ENCODE results near the gene COL20A1.

Gene COL20A1

GRCh38 chr20:63262836-63263235 lies 30.1 kb upstream of the COL20A1 start:
- no peaks in the 10 kb centered on the region for H3K4me1 ChIP-seq (ENCODE audit: control insufficient read depth in 1 of 2, insufficient read depth in 1 of 2, low read depth in 1 of 2, low read length in 1 of 2)
- H3K27ac ChIP-seq: no peak overlapping the region
- no peak for TF ChIP-seq CTCF (IDR thresholded peaks at IDR 0.05)
- H3K36me3 ChIP-seq: no peaks in the 10 kb centered on the region
- H3K4me3 ChIP-seq (ENCODE audit: low read depth in 1 of 2, low read length in 1 of 2): no peak overlapping the region
- peaks cover 88% of the 10 kb centered on the region for H3K27me3 ChIP-seq
- H3K9me3 ChIP-seq: no peaks in the 10 kb centered on the region

GRCh38 chr20:63264000-63264399 lies 29.0 kb upstream of the COL20A1 start:
- no peak overlapping the region for H3K4me3 ChIP-seq (ENCODE audit: low read depth in 1 of 2, low read length in 1 of 2)
- H3K27ac ChIP-seq: no peak overlapping the region

GRCh38 chr20:63264519-63264918 lies 28.5 kb upstream of the COL20A1 start:
- Histone ChIP-seq H3K4me3 (ENCODE audit: low read depth in 1 of 2, low read length in 1 of 2) (no peak overlapping the region), H3K27ac (no peak overlapping the region), H3K4me1 (ENCODE audit: control insufficient read depth in 1 of 2, insufficient read depth in 1 of 2, low read depth in 1 of 2, low read length in 1 of 2) (no peaks in the 10 kb centered on the region), H3K36me3 (no peaks in the 10 kb centered on the region), H3K9me3 (no peaks in the 10 kb centered on the region), H3K27me3 (peaks cover 86% of the 10 kb centered on the region)
- TF ChIP-seq CTCF (IDR thresholded peaks at IDR 0.05): no peak

More at GRCh38 chr20:63264000-63264399, 29.0 kb upstream of the COL20A1 start:
- Histone ChIP-seq H3K9me3 (no peaks in the 10 kb centered on the region), H3K4me1 (ENCODE audit: control insufficient read depth in 1 of 2, insufficient read depth in 1 of 2, low read depth in 1 of 2, low read length in 1 of 2) (no peaks in the 10 kb centered on the region), H3K27me3 (peaks cover 88% of the 10 kb centered on the region), H3K36me3 (no peaks in the 10 kb centered on the region)
- TF ChIP-seq CTCF (IDR thresholded peaks at IDR 0.05): no peak

- no peaks in the 10 kb centered on the region for H3K9me3 ChIP-seq
- no peak overlapping the region for H3K27ac ChIP-seq
- peaks cover 77% of the 10 kb centered on the region for H3K27me3 ChIP-seq
- H3K4me1 ChIP-seq (ENCODE audit: control insufficient read depth in 1 of 2, insufficient read depth in 1 of 2, low read depth in 1 of 2, low read length in 1 of 2): no peaks in the 10 kb centered on the region
- TF ChIP-seq CTCF (IDR thresholded peaks at IDR 0.05): no peak
- no peak overlapping the region for H3K4me3 ChIP-seq (ENCODE audit: low read depth in 1 of 2, low read length in 1 of 2)
- no peaks in the 10 kb centered on the region for H3K36me3 ChIP-seq
These were observed 27.0 kb upstream of the COL20A1 start for GRCh38 chr20:63265891-63266515.

- Histone ChIP-seq H3K27ac (no peak overlapping the region), H3K4me3 (ENCODE audit: low read depth in 1 of 2, low read length in 1 of 2) (no peak overlapping the region), H3K4me1 (ENCODE audit: control insufficient read depth in 1 of 2, insufficient read depth in 1 of 2, low read depth in 1 of 2, low read length in 1 of 2) (peaks cover 7% of the 10 kb centered on the region in 2 experiments), H3K36me3 (no peaks in the 10 kb centered on the region), H3K27me3 (peaks cover 72% of the 10 kb centered on the region), H3K9me3 (no peaks in the 10 kb centered on the region)
- no peak for TF ChIP-seq CTCF (IDR thresholded peaks at IDR 0.05)
These were observed 25.3 kb upstream of the COL20A1 start for GRCh38 chr20:63267691-63268090.
